Ishikawa (cell line): Measurements from ENCODE around the gene GALNT10.

ENCODE experiments used
- CEBPB ChIP-seq: IDR thresholded peaks from 2 replicates; pipeline ENCODE4 v1.6.1; 2012
- EP300 ChIP-seq: IDR thresholded peaks from 2 replicates; pipeline ENCODE4 v1.6.1; 2012; ENCODE audit warnings: borderline replicate concordance
- MAX ChIP-seq: IDR thresholded peaks from 2 replicates; pipeline ENCODE4 v1.6.1; 2012
- REST ChIP-seq: IDR thresholded peaks from 2 replicates; pipeline ENCODE4 v1.6.1; 2012; ENCODE audit warnings: low read depth, mild to moderate bottlenecking
- YY1 ChIP-seq: IDR thresholded peaks from 2 replicates; pipeline ENCODE4 v1.6.1; 2012; ENCODE audit warnings: low read depth

- TF ChIP-seq CEBPB, result no peak
- no peak for TF ChIP-seq MAX
- no peak for TF ChIP-seq REST
- TF ChIP-seq EP300, result no peak
- no peak for TF ChIP-seq YY1
Observed at GRCh38 chr5:154298065-154298464, 107.5 kb downstream of the GALNT10 start.
